HG02840 (cell line): Measurements from ENCODE around the gene EMP2.
"Not testable (repeated sequence)": the region's sequence is repeated elsewhere in the genome, so short reads cannot be mapped to it uniquely, and the experiment has no call there.

Experiments
- ATAC-seq: cut with Tn5 transposase; IDR thresholded peaks from one replicate; pipeline ENCODE4 v1.9.1; 2021; ENCODE audit warnings: mild to moderate bottlenecking, moderate library complexity, moderate number of reproducible peaks; ENCODE audit not compliant: unreplicated experiment, low FRiP score

Gene EMP2

GRCh38 chr16:10526962-10527361, 53.4 kb downstream of the EMP2 start:
- no peak for ATAC-seq

GRCh38 chr16:10525214-10525825, 55.1 kb downstream of the EMP2 start:
- ATAC-seq = no peak

- ATAC-seq = no peak
These were observed 57.4 kb downstream of the EMP2 start for GRCh38 chr16:10522966-10523365.

GRCh38 chr16:10521681-10522274, 58.6 kb downstream of the EMP2 start:
- no peak for ATAC-seq

- ATAC-seq = no peak
These were observed 59.4 kb downstream of the EMP2 start for GRCh38 chr16:10520869-10521578.

GRCh38 chr16:10519929-10520868, 60.2 kb downstream of the EMP2 start:
- ATAC-seq = no peak

- ATAC-seq = no peak
These were observed 61.1 kb downstream of the EMP2 start for GRCh38 chr16:10519297-10519696.

- ATAC-seq = no peak
These were observed 61.8 kb downstream of the EMP2 start for GRCh38 chr16:10518479-10519041.

GRCh38 chr16:10517868-10518267, 62.5 kb downstream of the EMP2 start:
- ATAC-seq = no peak

GRCh38 chr16:10514369-10515055, 65.9 kb downstream of the EMP2 start:
- no peak for ATAC-seq

GRCh38 chr16:10511829-10512228, 68.6 kb downstream of the EMP2 start:
- ATAC-seq = no peak

- ATAC-seq = no peak
These were observed 70.1 kb downstream of the EMP2 start for GRCh38 chr16:10510279-10510678.

GRCh38 chr16:10509534-10510025, 70.8 kb downstream of the EMP2 start:
- ATAC-seq = no peak

GRCh38 chr16:10505286-10505685, 75.1 kb downstream of the EMP2 start:
- not testable (repeated sequence) for ATAC-seq

- no peak for ATAC-seq
These were observed 76.0 kb downstream of the EMP2 start for GRCh38 chr16:10504404-10504885.

- ATAC-seq = no peak
These were observed 77.6 kb downstream of the EMP2 start for GRCh38 chr16:10502776-10503175.

GRCh38 chr16:10501016-10501607, 79.3 kb downstream of the EMP2 start:
- no peak for ATAC-seq

- ATAC-seq = no peak
These were observed 79.8 kb downstream of the EMP2 start for GRCh38 chr16:10500582-10500981.
